Kidney capillary endothelial cell (primary cell): ENCODE data around the gene RALGAPB.

Source experiments
- DNase-seq: peaks from one replicate; pipeline ENCODE4 v3.0.0-alpha.2; 2018; ENCODE audit warnings: low spot score

The RALGAPB gene

GRCh38 chr20:38612751-38613515 is 140.3 kb downstream of the RALGAPB start:
- no peak for DNase-seq

- no peak for DNase-seq
Observed at GRCh38 chr20:38615283-38615682, 142.6 kb downstream of the RALGAPB start.

DNA sequence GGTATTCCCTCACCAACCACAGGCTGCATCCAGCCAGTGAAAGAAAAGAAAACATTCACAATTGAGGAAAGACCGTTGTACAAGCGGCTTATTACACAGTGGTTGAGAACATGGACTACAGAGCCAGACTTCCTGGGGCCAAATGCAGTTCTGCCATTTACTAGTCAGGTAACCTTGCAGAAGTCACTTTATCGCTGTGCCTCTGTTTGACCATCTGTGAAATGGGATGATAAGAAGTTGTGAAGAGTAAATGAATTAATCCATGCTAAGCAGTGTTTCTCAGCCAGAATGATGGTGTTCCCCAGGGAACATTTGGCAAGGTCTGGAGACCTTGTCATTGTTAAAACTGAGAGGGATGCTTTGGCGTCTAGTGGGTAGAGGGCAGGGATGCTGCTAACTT is 143.8 kb downstream of the RALGAPB start:
- no peak for DNase-seq

- no peak for DNase-seq
Observed at GRCh38 chr20:38617011-38617829, 144.6 kb downstream of the RALGAPB start.

DNA sequence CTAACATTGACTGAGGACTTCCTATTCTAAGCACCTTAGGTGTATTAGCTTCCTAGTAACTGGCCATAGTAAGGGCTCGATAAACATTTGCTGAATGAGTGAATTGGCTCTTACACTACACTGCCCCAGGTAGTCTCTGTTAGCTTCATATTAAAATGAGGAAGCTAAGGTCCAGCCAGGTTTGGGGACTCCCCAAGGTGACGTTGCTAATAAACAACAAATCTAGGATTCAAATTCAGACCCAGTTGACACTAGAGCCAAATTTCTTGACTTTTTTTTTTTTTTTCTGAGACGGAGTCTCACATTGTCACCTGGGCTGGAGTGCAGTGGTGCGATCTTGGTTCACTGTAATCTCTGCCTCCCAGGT is 145.2 kb downstream of the RALGAPB start:
- DNase-seq: no peak

DNA sequence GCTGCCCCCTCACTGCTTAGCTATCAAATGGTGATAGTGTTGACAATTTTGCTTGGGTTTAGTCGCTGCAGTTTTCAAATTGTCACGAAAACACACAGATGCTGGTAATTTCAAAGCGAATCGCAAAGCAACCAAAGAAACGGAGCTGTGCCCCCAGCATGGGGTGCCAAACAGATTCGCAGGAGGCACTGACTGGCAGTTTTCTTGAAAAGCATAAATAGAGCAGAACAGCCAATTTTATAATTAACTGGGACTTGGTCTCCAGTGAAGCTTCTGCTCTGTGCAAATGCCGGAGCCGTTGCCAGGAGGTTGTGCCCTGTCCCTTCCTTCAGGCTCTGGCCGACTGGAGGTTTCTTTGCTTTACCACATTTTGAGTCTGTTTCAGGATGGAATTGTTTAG is 147.8 kb downstream of the RALGAPB start:
- DNase-seq: no peak

DNA sequence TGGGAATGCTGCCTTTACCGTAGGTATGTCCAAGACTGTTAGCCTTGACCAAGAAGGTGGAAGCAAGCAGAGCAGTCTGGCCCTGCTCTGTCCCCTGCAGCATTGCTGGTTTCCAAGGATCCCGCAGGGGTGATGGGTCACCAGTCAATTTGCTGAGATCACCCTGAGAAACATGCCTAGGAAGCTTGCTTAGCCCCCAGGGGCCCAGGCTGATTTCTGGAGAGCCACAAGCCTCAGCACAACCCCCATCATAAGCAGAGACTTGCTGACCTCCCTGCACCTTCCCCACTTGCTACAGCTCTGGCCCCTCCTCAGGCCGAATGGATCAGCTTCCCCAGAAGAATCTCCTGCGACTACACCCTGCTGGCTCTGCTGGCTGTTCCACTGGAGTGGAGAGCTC is 150.4 kb downstream of the RALGAPB start:
- DNase-seq: no peak

GRCh38 chr20:38624084-38624483 is 151.4 kb downstream of the RALGAPB start:
- DNase-seq: no peak

DNA sequence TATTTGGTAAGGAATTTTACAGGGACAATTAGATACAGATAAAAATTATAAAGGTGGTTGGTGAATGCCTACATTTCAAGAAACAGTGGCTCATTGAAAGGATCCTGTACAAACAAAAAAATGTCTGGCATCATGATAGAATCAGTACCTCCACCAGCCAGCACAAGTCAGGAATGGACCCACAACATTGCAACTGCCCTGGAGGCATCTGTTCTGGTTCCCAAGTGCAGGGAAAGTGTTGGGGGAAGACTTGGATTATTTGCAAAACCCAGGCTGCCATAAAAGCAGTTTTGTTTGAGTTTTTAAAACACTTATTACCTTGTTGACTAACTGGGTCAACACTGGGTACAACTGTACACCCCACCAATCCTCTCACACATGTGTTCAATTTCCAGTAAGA is 153.3 kb downstream of the RALGAPB start:
- DNase-seq: no peak

- no peak for DNase-seq
Observed at GRCh38 chr20:38626921-38627659, 154.4 kb downstream of the RALGAPB start.
